ENCODE measurements around the gene OR7C1.

GRCh38 chr19:14762111-14762510 lies 72.9 kb downstream of the OR7C1 start:
- TF ChIP-seq NR2F1 (CRISPR knock-in tag; IDR thresholded peaks at IDR 0.05): no peak
- no peak for TF ChIP-seq SIN3A (IDR thresholded peaks at IDR 0.05; ENCODE audit: borderline replicate concordance, low read depth, low read length)
- TF ChIP-seq ZBTB37 (CRISPR knock-in tag; IDR thresholded peaks at IDR 0.05): no peak
- no peak for TF ChIP-seq CHD2 (IDR thresholded peaks at IDR 0.05; ENCODE audit: low read depth, low read length)
- no peak for TF ChIP-seq STAT5B (CRISPR knock-in tag; IDR thresholded peaks at IDR 0.05)
- TF ChIP-seq RAD51 (IDR thresholded peaks at IDR 0.05; ENCODE audit: borderline replicate concordance): no peak
- TF ChIP-seq SP1 (IDR thresholded peaks at IDR 0.05): no peak
- TF ChIP-seq SP1 (CRISPR knock-in tag; IDR thresholded peaks at IDR 0.05): no peak
- no peak for TF ChIP-seq ZKSCAN5 (CRISPR knock-in tag; IDR thresholded peaks at IDR 0.05)
- TF ChIP-seq BRF2 (CRISPR knock-in tag; IDR thresholded peaks at IDR 0.05): no peak
- TF ChIP-seq, protein P1, sequence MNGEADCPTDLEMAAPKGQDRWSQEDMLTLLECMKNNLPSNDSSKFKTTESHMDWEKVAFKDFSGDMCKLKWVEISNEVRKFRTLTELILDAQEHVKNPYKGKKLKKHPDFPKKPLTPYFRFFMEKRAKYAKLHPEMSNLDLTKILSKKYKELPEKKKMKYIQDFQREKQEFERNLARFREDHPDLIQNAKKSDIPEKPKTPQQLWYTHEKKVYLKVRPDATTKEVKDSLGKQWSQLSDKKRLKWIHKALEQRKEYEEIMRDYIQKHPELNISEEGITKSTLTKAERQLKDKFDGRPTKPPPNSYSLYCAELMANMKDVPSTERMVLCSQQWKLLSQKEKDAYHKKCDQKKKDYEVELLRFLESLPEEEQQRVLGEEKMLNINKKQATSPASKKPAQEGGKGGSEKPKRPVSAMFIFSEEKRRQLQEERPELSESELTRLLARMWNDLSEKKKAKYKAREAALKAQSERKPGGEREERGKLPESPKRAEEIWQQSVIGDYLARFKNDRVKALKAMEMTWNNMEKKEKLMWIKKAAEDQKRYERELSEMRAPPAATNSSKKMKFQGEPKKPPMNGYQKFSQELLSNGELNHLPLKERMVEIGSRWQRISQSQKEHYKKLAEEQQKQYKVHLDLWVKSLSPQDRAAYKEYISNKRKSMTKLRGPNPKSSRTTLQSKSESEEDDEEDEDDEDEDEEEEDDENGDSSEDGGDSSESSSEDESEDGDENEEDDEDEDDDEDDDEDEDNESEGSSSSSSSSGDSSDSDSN (CRISPR knock-in tag; IDR thresholded peaks at IDR 0.05): no peak
- no peak for TF ChIP-seq ZNF710 (CRISPR knock-in tag; IDR thresholded peaks at IDR 0.05; ENCODE audit: borderline replicate concordance)
- no peak for TF ChIP-seq CTCF (CRISPR knock-in tag; IDR thresholded peaks at IDR 0.05)
- TF ChIP-seq CREB3 (CRISPR knock-in tag; IDR thresholded peaks at IDR 0.05): no peak
